HuH-7.5 (cell line): ENCODE measurements around the gene ZNF3.

ENCODE experiments used
- DNase-seq: peaks from one replicate; pipeline ENCODE4 v3.0.0; 2011; ENCODE audit warnings: low spot score

ZNF3 gene

GRCh38 chr7:100088621-100089457 is 7.3 kb upstream of the ZNF3 start, which contains the start of gene COPS6:
COPS6 (plus strand) TSS chr7:100088969; CDS start chr7:100088991, 22 bp downstream.
- DNase-seq, result peak; percentile 66

GRCh38 chr7:100088095-100088620 is 6.6 kb upstream of the ZNF3 start:
- DNase-seq, result no peak

- no peak for DNase-seq
These were observed 5.7 kb upstream of the ZNF3 start for GRCh38 chr7:100087055-100087750.

- DNase-seq, result no peak
These were observed 4.0 kb upstream of the ZNF3 start for GRCh38 chr7:100085515-100085914.

- DNase-seq, result no peak
These were observed 1.5 kb upstream of the ZNF3 start for GRCh38 chr7:100082978-100083377.

- DNase-seq, result no peak
These were observed 502 bp downstream of the ZNF3 start for GRCh38 chr7:100080907-100081534.

- no peak for DNase-seq
These were observed 2.4 kb downstream of the ZNF3 start for GRCh38 chr7:100079024-100079560.

GRCh38 chr7:100077205-100077604 is 4.3 kb downstream of the ZNF3 start:
- DNase-seq, result no peak

GRCh38 chr7:100075418-100075817 is 6.1 kb downstream of the ZNF3 start:
- no peak for DNase-seq

- no peak for DNase-seq
These were observed 6.7 kb downstream of the ZNF3 start for GRCh38 chr7:100074841-100075240.

- no peak for DNase-seq
These were observed 9.1 kb downstream of the ZNF3 start for GRCh38 chr7:100072462-100072861.

GRCh38 chr7:100071018-100071723 is 10.4 kb downstream of the ZNF3 start:
- no peak for DNase-seq

GRCh38 chr7:100069991-100070390 is 11.5 kb downstream of the ZNF3 start:
- DNase-seq, result no peak

- no peak for DNase-seq
These were observed 14.6 kb downstream of the ZNF3 start for GRCh38 chr7:100066953-100067352.

GRCh38 chr7:100065452-100066186 is 15.9 kb downstream of the ZNF3 start:
- peak; percentile 35 for DNase-seq

GRCh38 chr7:100064162-100064561 is 17.4 kb downstream of the ZNF3 start:
- DNase-seq, result no peak

- no peak for DNase-seq
These were observed 18.1 kb downstream of the ZNF3 start for GRCh38 chr7:100063376-100063775.

- no peak for DNase-seq
These were observed 19.9 kb downstream of the ZNF3 start for GRCh38 chr7:100061518-100062193.

GRCh38 chr7:100059251-100059739 is 22.2 kb downstream of the ZNF3 start:
- DNase-seq, result no peak

- no peak for DNase-seq
These were observed 24.5 kb downstream of the ZNF3 start for GRCh38 chr7:100057006-100057405.
